AG09319 (cell line): ENCODE measurements around the gene OR7A17.

Source experiments
- DNase-seq: peaks from one replicate; pipeline ENCODE4 v3.0.0-alpha.2; 2010; ENCODE audit warnings: low read depth; ENCODE audit errors: extremely low read depth
- CTCF ChIP-seq: IDR thresholded peaks from 2 replicates; pipeline ENCODE4 v1.5.1; 2011; ENCODE audit warnings: low read depth, mild to moderate bottlenecking, inconsistent platforms, low read length, moderate library complexity

OR7A17 gene

GRCh38 chr19:14886032-14886431 is at the start of gene OR7A17:
TSS of gene OR7A17 (minus strand) at chr19:14886132. CDS start at chr19:14881355, 4,777 bp downstream.
- DNase-seq, result no peak
- no peak for TF ChIP-seq CTCF

- DNase-seq, result no peak
- no peak for TF ChIP-seq CTCF
Measured at GRCh38 chr19:14933506-14933905, 47.6 kb upstream of the OR7A17 start.

GRCh38 chr19:14916848-14917247 is 30.9 kb upstream of the OR7A17 start:
- DNase-seq, result no peak
- no peak for TF ChIP-seq CTCF

- TF ChIP-seq CTCF, result no peak
- DNase-seq, result no peak
Measured at GRCh38 chr19:14915116-14915515, 29.2 kb upstream of the OR7A17 start.

GRCh38 chr19:14906711-14907110 is 20.8 kb upstream of the OR7A17 start:
- no peak for DNase-seq
- no peak for TF ChIP-seq CTCF

- DNase-seq, result no peak
- TF ChIP-seq CTCF, result no peak
Measured at GRCh38 chr19:14901675-14902260, 15.8 kb upstream of the OR7A17 start.

- no peak for TF ChIP-seq CTCF
- DNase-seq, result no peak
Measured at GRCh38 chr19:14890643-14891379, 4.9 kb upstream of the OR7A17 start.
